ENCODE data around the gene AOC1. TPM values are rescaled to one million over a fixed set of nuclear protein-coding genes. Genes with fewer than 3 reads are reported as not detected.

Gene AOC1
- total RNA-seq, 2 experiments from 2014 or later: not detected

DNA sequence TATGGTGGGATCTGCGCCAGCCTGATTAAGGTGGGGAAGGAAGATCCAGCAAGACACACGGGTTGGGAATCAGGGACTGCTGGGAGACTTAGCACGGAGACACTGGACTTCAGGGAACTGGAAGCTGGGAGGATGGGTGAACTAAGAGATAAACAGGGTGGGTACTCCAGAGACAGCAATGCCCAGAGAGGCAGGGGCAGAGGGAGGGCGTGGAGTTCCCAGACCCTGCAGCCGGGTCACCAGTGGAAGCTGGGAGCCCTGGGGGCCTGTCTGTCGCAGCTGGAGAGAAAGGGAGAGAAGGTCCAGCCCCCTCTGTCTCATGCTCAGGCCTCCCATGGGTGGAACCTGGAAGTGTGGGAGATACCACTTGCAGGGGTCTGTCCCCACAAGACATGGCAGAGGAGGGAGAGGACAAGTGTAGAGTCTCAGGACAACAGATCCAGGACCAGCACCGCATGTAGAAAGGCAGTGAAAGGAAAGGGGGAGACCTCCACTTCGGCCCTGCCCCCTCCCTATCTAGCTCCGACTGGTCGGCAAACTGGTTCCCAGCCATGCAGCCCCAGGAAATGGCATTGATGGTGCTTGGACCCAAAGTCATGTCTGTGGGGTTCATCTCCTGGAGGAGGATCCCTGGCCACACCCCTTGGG is 44.4 kb downstream of the AOC1 start:
- H3K27ac ChIP-seq (ENCODE audit: low read depth, low read length, poor library complexity, severe bottlenecking): peak overlapping the region; percentile 96
- peaks cover 11% of the 10 kb centered on the region; the same call in 1 of the 2 replicates for H3K9me3 ChIP-seq (ENCODE audit: low read length)
- peak overlapping the region; percentile 28; the same call in 1 of the 2 replicates for H2AFZ ChIP-seq (ENCODE audit: low read length)
- CTCF ChIA-PET (ENCODE audit: unreplicated experiment): interaction anchor here (0.6 kb wide), 1 partner anchor 84 kb away, joined by 3 read pairs; no protein-coding TSS in a partner anchor
- no peaks in the 10 kb centered on the region; the same call in 1 of the 2 replicates for H3K36me3 ChIP-seq (ENCODE audit: insufficient read depth, low read length)
- H4K20me1 ChIP-seq (ENCODE audit: insufficient read depth, low read length): no peaks in the 10 kb centered on the region
- H3K79me2 ChIP-seq (ENCODE audit: insufficient read depth, low read depth, low read length): no peaks in the 10 kb centered on the region
- intact Hi-C loops (cut with micrococcal nuclease; ENCODE audit: unreplicated experiment): loop anchor here (5.0 to 10.0 kb wide), 4 partner anchors 188 to 1024 kb away; partner anchors contain the start of genes AGAP3, ATP6V0E2, FASTK and REPIN1
- DNase-seq (ENCODE audit: low spot score): peak; percentile 57
- peaks cover 72% of the 10 kb centered on the region for H3K4me1 ChIP-seq (ENCODE audit: insufficient read depth, low read length, poor library complexity, severe bottlenecking)
- no TSS peak for BruUV-seq (replicated peaks)
- POLR2A ChIA-PET: interaction anchor here (0.6 kb wide), 1 partner anchor 131 kb away, joined by 4 read pairs; the partner anchor contains the start of gene ABCB8
- peak overlapping the region; percentile 61 for H3K4me3 ChIP-seq (ENCODE audit: low read depth, low read length, poor library complexity, severe bottlenecking)
- no peaks in the 10 kb centered on the region for H3K9me2 ChIP-seq (ENCODE audit: insufficient read depth, low read length)
- TF ChIP-seq, protein P1, sequence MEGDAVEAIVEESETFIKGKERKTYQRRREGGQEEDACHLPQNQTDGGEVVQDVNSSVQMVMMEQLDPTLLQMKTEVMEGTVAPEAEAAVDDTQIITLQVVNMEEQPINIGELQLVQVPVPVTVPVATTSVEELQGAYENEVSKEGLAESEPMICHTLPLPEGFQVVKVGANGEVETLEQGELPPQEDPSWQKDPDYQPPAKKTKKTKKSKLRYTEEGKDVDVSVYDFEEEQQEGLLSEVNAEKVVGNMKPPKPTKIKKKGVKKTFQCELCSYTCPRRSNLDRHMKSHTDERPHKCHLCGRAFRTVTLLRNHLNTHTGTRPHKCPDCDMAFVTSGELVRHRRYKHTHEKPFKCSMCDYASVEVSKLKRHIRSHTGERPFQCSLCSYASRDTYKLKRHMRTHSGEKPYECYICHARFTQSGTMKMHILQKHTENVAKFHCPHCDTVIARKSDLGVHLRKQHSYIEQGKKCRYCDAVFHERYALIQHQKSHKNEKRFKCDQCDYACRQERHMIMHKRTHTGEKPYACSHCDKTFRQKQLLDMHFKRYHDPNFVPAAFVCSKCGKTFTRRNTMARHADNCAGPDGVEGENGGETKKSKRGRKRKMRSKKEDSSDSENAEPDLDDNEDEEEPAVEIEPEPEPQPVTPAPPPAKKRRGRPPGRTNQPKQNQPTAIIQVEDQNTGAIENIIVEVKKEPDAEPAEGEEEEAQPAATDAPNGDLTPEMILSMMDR (conservative IDR thresholded peaks at IDR 0.05; ENCODE audit: low read length): no peak
- peak overlapping the region; percentile 86 for H3K4me2 ChIP-seq (ENCODE audit: low read length)

DNA sequence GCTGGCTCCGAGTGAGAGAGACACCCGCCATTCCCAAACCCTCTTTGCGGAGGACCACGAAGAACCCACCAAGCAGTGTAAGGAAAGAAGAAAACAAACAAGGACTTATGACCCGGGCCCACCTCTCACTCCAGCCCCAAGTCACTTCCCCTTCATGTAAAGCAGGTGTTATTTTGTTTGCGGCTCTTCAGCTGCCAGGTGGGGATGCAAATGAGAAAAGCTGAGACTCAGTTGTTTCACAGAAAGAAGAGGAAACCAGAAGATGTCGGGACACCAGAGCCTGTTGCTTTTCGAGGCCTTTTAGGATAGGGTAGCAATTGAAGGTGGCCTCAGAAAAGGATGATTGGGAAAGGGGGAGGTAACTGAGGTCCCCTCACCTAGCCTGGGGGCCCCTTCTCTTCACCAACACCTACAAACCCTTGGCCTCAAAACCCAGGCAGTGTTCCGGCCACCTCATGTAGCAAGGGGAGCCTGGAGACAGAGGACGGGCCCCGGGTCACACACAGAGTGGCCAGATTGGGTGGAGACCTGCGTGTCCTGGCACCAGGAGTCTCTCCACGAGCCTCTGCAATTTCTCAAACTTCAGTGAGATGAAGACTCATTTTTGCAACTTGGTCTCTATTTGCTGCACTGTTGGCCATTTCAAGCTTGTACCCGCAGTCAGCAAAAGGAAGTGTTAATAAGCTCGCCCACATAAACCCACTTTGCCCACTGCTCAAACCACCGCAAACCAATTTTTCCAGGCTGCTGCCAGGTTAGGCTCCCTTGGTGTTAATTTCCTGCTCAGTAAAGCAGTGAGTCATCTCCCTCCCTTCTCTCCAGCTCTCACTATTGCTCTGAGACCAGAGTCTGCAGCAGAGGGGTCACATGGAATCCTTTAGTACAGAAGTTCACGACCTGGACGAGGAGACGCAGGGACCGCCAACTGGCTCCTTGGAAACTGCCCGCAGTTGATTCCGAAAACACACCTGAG is 45.5 kb downstream of the AOC1 start:
- CTCF ChIA-PET (ENCODE audit: unreplicated experiment): interaction anchor here (0.6 to 1.4 kb wide), 7 partner anchors 11 to 1237 kb away, joined by 3 to 4 read pairs (median 4); no protein-coding TSS in a partner anchor
- no peaks in the 10 kb centered on the region for H3K79me2 ChIP-seq (ENCODE audit: insufficient read depth, low read depth, low read length)
- peaks cover 66% of the 10 kb centered on the region for H3K4me1 ChIP-seq (ENCODE audit: insufficient read depth, low read length, poor library complexity, severe bottlenecking)
- H3K4me2 ChIP-seq (ENCODE audit: low read length): peak overlapping the region; percentile 86
- peak; percentile 93 for DNase-seq (ENCODE audit: low spot score)
- TF ChIP-seq, protein P1 (conservative IDR thresholded peaks at IDR 0.05; ENCODE audit: low read length): no peak
- no peak for TF ChIP-seq EZH2phosphoT487 (IDR thresholded peaks at IDR 0.05; ENCODE audit: borderline replicate concordance, low read depth, low read length)
- H3K4me3 ChIP-seq (ENCODE audit: low read depth, low read length, poor library complexity, severe bottlenecking): peak overlapping the region; percentile 61
- intact Hi-C loops (cut with micrococcal nuclease; ENCODE audit: unreplicated experiment): loop anchor here (1.0 to 10.0 kb wide), 6 partner anchors 77 to 1025 kb away; partner anchors contain the start of genes AGAP3, ATP6V0E2, FASTK and REPIN1
- H3K27ac ChIP-seq (ENCODE audit: low read depth, low read length, poor library complexity, severe bottlenecking): peak overlapping the region; percentile 96
- H3K9me2 ChIP-seq (ENCODE audit: insufficient read depth, low read length): no peaks in the 10 kb centered on the region
- H4K20me1 ChIP-seq (ENCODE audit: insufficient read depth, low read length): no peaks in the 10 kb centered on the region
- POLR2A ChIA-PET: interaction anchor here (0.6 to 1.3 kb wide), 8 partner anchors 11 to 1702 kb away, joined by 3 to 5 read pairs (median 4); partner anchors contain the start of genes NOS3 and ZNF282
- no peaks in the 10 kb centered on the region; the same call in 1 of the 2 replicates for H3K36me3 ChIP-seq (ENCODE audit: insufficient read depth, low read length)
- peak overlapping the region; percentile 66; the same call in 1 of the 2 replicates for H2AFZ ChIP-seq (ENCODE audit: low read length)
- H3K9me3 ChIP-seq (ENCODE audit: low read length): peaks cover 11% of the 10 kb centered on the region; the same call in 1 of the 2 replicates
- TSS peak; percentile 88 for BruUV-seq (replicated peaks)

Measured in OCI-LY7 (cell line).